ENCODE results near the gene ATIC. TPM values are rescaled to one million over a fixed set of nuclear protein-coding genes. Genes with fewer than 3 reads are reported as not detected.

Gene ATIC
- total RNA-seq, 1 experiment from 2014 or later, result 295 TPM

- no peak overlapping the region for H3K23ac ChIP-seq (ENCODE audit: insufficient read length, low read depth, low read length)
- no peak overlapping the region for H2BK20ac ChIP-seq (ENCODE audit: low read depth, low read length, poor library complexity, severe bottlenecking)
- Mint-ChIP-seq H3K27ac (no peak overlapping the region), H3K27me3 (ENCODE audit: low read depth) (no peaks in the 10 kb centered on the region), H3K36me3 (ENCODE audit: insufficient read depth in 1 of 3, low read depth in 3 of 3) (peaks cover 15 to 41% (median 21%) of the 10 kb centered on the region in 3 experiments; a peak in 6 of 7 replicates), H3K4me1 (no peaks in the 10 kb centered on the region), H3K4me3 (no peak overlapping the region), H3K9me3 (no peaks in the 10 kb centered on the region)
- H4K8ac ChIP-seq (replicated peaks; ENCODE audit: insufficient read length, low read depth, low read length), result no peak overlapping the region
- peaks cover 2% of the 10 kb centered on the region for H3K23me2 ChIP-seq (ENCODE audit: insufficient read length, low read depth, low read length, poor library complexity, severe bottlenecking)
- H4K20me1 ChIP-seq (ENCODE audit: control insufficient read depth, insufficient read depth, insufficient read length), result no peaks in the 10 kb centered on the region
- H3K18ac ChIP-seq (ENCODE audit: insufficient read length, low read depth, low read length), result no peak overlapping the region
- no CpG with 5 or more reads among the region's 10 CpGs for WGBS (ENCODE audit: extremely low coverage, insufficient read length, low lambda C conversion rate)
- H3K27me3 ChIP-seq (ENCODE audit: insufficient read depth, low read length), result no peaks in the 10 kb centered on the region; the same call in 1 of the 2 replicates
- H3T11ph ChIP-seq (ENCODE audit: low read length), result no peak overlapping the region
- H3K56ac ChIP-seq (ENCODE audit: insufficient read length, low read depth, low read length), result no peak overlapping the region
- H2BK5ac ChIP-seq (ENCODE audit: insufficient read length, low read length), result no peak overlapping the region
- no peak for TF ChIP-seq CTCF (conservative IDR thresholded peaks at IDR 0.05)
- no peaks in the 10 kb centered on the region for H3K79me1 ChIP-seq (ENCODE audit: insufficient read depth, low read depth, low read length, poor library complexity, severe bottlenecking)
- H3K4me2 ChIP-seq (ENCODE audit: insufficient read depth, insufficient read length, low read length), result no peak overlapping the region
- H3K14ac ChIP-seq (ENCODE audit: insufficient read depth, low read length), result no peak overlapping the region
- H2BK15ac ChIP-seq (ENCODE audit: low read depth, low read length), result no peak overlapping the region
- no peak overlapping the region for H4K91ac ChIP-seq (ENCODE audit: insufficient read length, low read depth, low read length)
- no peak overlapping the region for H2BK12ac ChIP-seq (ENCODE audit: insufficient read length, low read depth, low read length)
- H3K9me3 ChIP-seq (ENCODE audit: control insufficient read depth, low read depth, low read length), result no peaks in the 10 kb centered on the region
- H2AK5ac ChIP-seq (ENCODE audit: insufficient read length, low read length), result no peak overlapping the region
- DNase-seq, result no peak
- H3K9ac ChIP-seq (ENCODE audit: extremely low read depth, insufficient read length, low read length), result no peak overlapping the region
- no peak overlapping the region for H3K4ac ChIP-seq (ENCODE audit: low read depth, low read length)
- H3K4me1 ChIP-seq (ENCODE audit: insufficient read depth, low read length), result no peaks in the 10 kb centered on the region
- H2BK120ac ChIP-seq (ENCODE audit: low read depth, low read length, poor library complexity, severe bottlenecking), result no peak overlapping the region
- no peak overlapping the region for H4K5ac ChIP-seq (ENCODE audit: insufficient read length, low read depth, low read length)
- no peaks in the 10 kb centered on the region for H3K79me2 ChIP-seq (ENCODE audit: insufficient read depth, low read length)
- no peak overlapping the region for H2AFZ ChIP-seq (ENCODE audit: low read length)
- H3K27ac ChIP-seq (ENCODE audit: insufficient read length, low read depth, low read length), result no peak overlapping the region
Measured at GRCh38 chr2:215374642-215375466, 63.0 kb downstream of the ATIC start.

Data from H9 (cell line).